CD4-positive, alpha-beta T cell treated with Interleukin-17A for 4 hours (primary cell): ENCODE measurements around the gene ADAMTS7.
"Not testable (repeated sequence)": the region's sequence is repeated elsewhere in the genome, so short reads cannot be mapped to it uniquely, and the experiment has no call there.

Experiments used
- DNase-seq: peaks from one replicate; pipeline ENCODE4 v3.0.0-alpha.2; 2020; ENCODE audit warnings: mixed read lengths

ADAMTS7 gene

GRCh38 chr15:78781381-78781780 is 29.9 kb downstream of the ADAMTS7 start:
- DNase-seq = not testable (repeated sequence)

GRCh38 chr15:78779975-78780374 is 31.3 kb downstream of the ADAMTS7 start:
- not testable (repeated sequence) for DNase-seq

GRCh38 chr15:78779176-78779785 is 32.0 kb downstream of the ADAMTS7 start:
- not testable (repeated sequence) for DNase-seq

GRCh38 chr15:78778422-78778821 is 32.8 kb downstream of the ADAMTS7 start:
- no peak for DNase-seq

- not testable (repeated sequence) for DNase-seq
Observed at GRCh38 chr15:78777953-78778345, 33.3 kb downstream of the ADAMTS7 start.

GRCh38 chr15:78777290-78777952 is 33.8 kb downstream of the ADAMTS7 start:
- DNase-seq = not testable (repeated sequence)

GRCh38 chr15:78776046-78776925 is 35.0 kb downstream of the ADAMTS7 start:
- DNase-seq = not testable (repeated sequence)

- DNase-seq = no peak
Observed at GRCh38 chr15:78775472-78775871, 35.8 kb downstream of the ADAMTS7 start.

- DNase-seq = not testable (repeated sequence)
Observed at GRCh38 chr15:78774451-78774990, 36.7 kb downstream of the ADAMTS7 start.

- not testable (repeated sequence) for DNase-seq
Observed at GRCh38 chr15:78773765-78774450, 37.4 kb downstream of the ADAMTS7 start.

- DNase-seq = no peak
Observed at GRCh38 chr15:78772738-78773137, 38.5 kb downstream of the ADAMTS7 start.

GRCh38 chr15:78771436-78772000 is 39.7 kb downstream of the ADAMTS7 start:
- DNase-seq = not testable (repeated sequence)

GRCh38 chr15:78771020-78771419 is 40.2 kb downstream of the ADAMTS7 start:
- DNase-seq = not testable (repeated sequence)

- DNase-seq = not testable (repeated sequence)
Observed at GRCh38 chr15:78769473-78770225, 41.6 kb downstream of the ADAMTS7 start.

GRCh38 chr15:78768531-78769408 is 42.5 kb downstream of the ADAMTS7 start:
- DNase-seq = no peak

- no peak for DNase-seq
Observed at GRCh38 chr15:78768096-78768495, 43.2 kb downstream of the ADAMTS7 start.

GRCh38 chr15:78767331-78767951 is 43.8 kb downstream of the ADAMTS7 start:
- no peak for DNase-seq

- not testable (repeated sequence) for DNase-seq
Observed at GRCh38 chr15:78766641-78767071, 44.6 kb downstream of the ADAMTS7 start.

- no peak for DNase-seq
Observed at GRCh38 chr15:78766041-78766440, 45.2 kb downstream of the ADAMTS7 start.
